Transverse colon (tissue), 4 donors: Measurements from ENCODE around the gene OXNAD1. TPM values are rescaled to one million over a fixed set of nuclear protein-coding genes. Genes with fewer than 3 reads are reported as not detected.

Source experiments
- DNase-seq: peaks from one replicate; pipeline ENCODE4 v3.0.0-alpha.2; 2019
- H3K27ac ChIP-seq, 4 donors: fragments of 200-600 bp; sonication (generic); 2 replicates each; pipeline ENCODE4 v1.5.1; 2016 to 2018; ENCODE audit warnings: inconsistent platforms in 4 of 4
- H3K27me3 ChIP-seq: fragments of 200-600 bp; sonication (generic); 2 replicates; pipeline ENCODE4 v1.5.1; 2017; ENCODE audit warnings: inconsistent platforms
- H3K36me3 ChIP-seq, 4 donors: fragments of 200-600 bp; sonication (generic); 2 replicates each; pipeline ENCODE4 v1.5.1; 2017 to 2019; ENCODE audit warnings: inconsistent platforms in 4 of 4
- H3K4me1 ChIP-seq, 4 donors: fragments of 200-600 bp; sonication (generic); 2 replicates each; pipeline ENCODE4 v1.5.1; 2017 to 2020; ENCODE audit warnings: inconsistent platforms in 4 of 4
- H3K4me3 ChIP-seq, 4 donors: fragments of 200-600 bp; sonication (generic); 1 replicate in 1 of 4; 2 replicates in 3 of 4; pipeline versions ENCODE4 v1.5.1 to v1.6.1; 2017 to 2019; ENCODE audit warnings: inconsistent platforms in 4 of 4
- H3K9me3 ChIP-seq, 2 donors: fragments of 200-600 bp; sonication (generic); 2 replicates each; pipeline ENCODE4 v1.5.1; 2017 to 2019; ENCODE audit warnings: inconsistent platforms in 2 of 2
- EP300 ChIP-seq: sonication (generic); formaldehyde crosslinking; IDR thresholded peaks from one replicate; pipeline ENCODE4 v1.6.1; 2017; ENCODE audit warnings: antibody characterized with exemption, low read depth
- POLR2A ChIP-seq: fragments of 450-650 bp; IDR thresholded peaks from one replicate; pipeline ENCODE4 v1.6.1; 2016; ENCODE audit warnings: antibody characterized with exemption, mild to moderate bottlenecking, moderate library complexity
- POLR2AphosphoS5 ChIP-seq, 3 donors: sonication (generic); formaldehyde crosslinking; IDR thresholded peaks; one replicate each; pipeline ENCODE4 v1.6.1; 2016; ENCODE audit warnings: antibody characterized with exemption in 3 of 3
- WGBS, 2 donors: methylation state at CpG; one replicate each; pipeline ENCODE4 v1.1.5; 2018; ENCODE audit warnings: low coverage in 1 of 2; 5-methylcytosine and 5-hydroxymethylcytosine counted together
- in situ Hi-C, 4 donors: fragments of 200-750 bp; cut with MboI; loops; one replicate each; pipeline versions ENCODE4 v1.15.0 to v1.15.1; 2017; ENCODE audit warnings: low sequenced_read_pairs in 3 of 4, low pct_ligation_motif_present in 1 of 4, low pct_unique_long_range_greater_than_20kb in 1 of 4
- intact Hi-C: fragments of 100-400 bp; cut with DNase I; formaldehyde crosslinking; loops from one replicate; pipeline ENCODE4 v1.15.1; 2023; ENCODE audit warnings: low total_unique reads
- total RNA-seq, 4 donors: library from RNA; depleted of rRNA; stranded (reverse); fragments of >200 nt; gene quantifications; one replicate each; pipeline ENCODE4 v1.1.0, GENCODE V29; 2016
- TF ChIP-seq, protein P1 (sequence below), 5 experiments: fragments of 200-600 bp in 3 of 5; fragments of 450-650 bp in 2 of 5; sonication (generic) in 3 of 5; IDR thresholded peaks; 1 replicate in 2 of 5; 2 replicates in 3 of 5; pipeline ENCODE4 v1.5.1; 2016 to 2017; ENCODE audit warnings: antibody characterized with exemption in 5 of 5, inconsistent platforms in 3 of 5, mild to moderate bottlenecking in 2 of 5, moderate library complexity in 1 of 5

Gene OXNAD1
- total RNA-seq, 4 donors from 2014 or later: 20.6 to 91.1 (median 40.0) TPM

DNA sequence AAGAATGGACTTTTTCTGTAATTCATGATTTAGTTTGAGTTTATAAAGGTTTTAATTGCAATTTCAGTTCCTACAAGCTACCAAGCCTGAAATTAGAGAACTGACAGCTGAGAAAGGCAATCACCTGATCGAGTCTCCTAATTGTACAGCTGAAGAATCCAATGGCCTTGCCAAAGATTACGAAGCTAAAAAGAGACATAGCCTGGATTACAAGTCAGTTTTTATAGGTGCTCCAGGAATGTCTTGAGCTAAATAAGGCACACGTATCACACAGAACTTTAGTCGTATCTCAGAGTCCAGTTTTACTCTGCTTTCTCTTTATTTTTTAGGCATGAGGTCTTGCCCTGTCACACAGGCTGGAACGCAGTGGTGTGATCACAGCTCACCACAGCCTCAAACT is 6.8 kb upstream of the OXNAD1 start:
- Histone ChIP-seq H3K4me3 (no peak overlapping the region), H3K27me3 (no peaks in the 10 kb centered on the region), H3K4me1 (peaks cover 0 to 13% (median under 1%) of the 10 kb centered on the region in 4 donors), H3K27ac (no peak overlapping the region), H3K36me3 (peaks cover 0 to 15% (median 3%) of the 10 kb centered on the region in 4 donors), H3K9me3 (no peaks in the 10 kb centered on the region)
- DNase-seq: no peak
- WGBS, 2 donors: 40 to 68% methylated on average over 1 to 5 of the region's 5 CpGs
- intact Hi-C loops: no loop called here
- in situ Hi-C loops: loop anchor here in 2 of 4 donors (25.0 kb wide), 3 partner anchors 446 to 1046 kb away; partner anchors contain the start of gene CAPN7 (in 1 of the 2)
- no peak for TF ChIP-seq EP300
- no peak for TF ChIP-seq POLR2AphosphoS5 (IDR thresholded peaks at IDR 0.05)
- TF ChIP-seq POLR2A: no peak
- TF ChIP-seq, protein P1, sequence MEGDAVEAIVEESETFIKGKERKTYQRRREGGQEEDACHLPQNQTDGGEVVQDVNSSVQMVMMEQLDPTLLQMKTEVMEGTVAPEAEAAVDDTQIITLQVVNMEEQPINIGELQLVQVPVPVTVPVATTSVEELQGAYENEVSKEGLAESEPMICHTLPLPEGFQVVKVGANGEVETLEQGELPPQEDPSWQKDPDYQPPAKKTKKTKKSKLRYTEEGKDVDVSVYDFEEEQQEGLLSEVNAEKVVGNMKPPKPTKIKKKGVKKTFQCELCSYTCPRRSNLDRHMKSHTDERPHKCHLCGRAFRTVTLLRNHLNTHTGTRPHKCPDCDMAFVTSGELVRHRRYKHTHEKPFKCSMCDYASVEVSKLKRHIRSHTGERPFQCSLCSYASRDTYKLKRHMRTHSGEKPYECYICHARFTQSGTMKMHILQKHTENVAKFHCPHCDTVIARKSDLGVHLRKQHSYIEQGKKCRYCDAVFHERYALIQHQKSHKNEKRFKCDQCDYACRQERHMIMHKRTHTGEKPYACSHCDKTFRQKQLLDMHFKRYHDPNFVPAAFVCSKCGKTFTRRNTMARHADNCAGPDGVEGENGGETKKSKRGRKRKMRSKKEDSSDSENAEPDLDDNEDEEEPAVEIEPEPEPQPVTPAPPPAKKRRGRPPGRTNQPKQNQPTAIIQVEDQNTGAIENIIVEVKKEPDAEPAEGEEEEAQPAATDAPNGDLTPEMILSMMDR (IDR thresholded peaks at IDR 0.05): no peak

DNA sequence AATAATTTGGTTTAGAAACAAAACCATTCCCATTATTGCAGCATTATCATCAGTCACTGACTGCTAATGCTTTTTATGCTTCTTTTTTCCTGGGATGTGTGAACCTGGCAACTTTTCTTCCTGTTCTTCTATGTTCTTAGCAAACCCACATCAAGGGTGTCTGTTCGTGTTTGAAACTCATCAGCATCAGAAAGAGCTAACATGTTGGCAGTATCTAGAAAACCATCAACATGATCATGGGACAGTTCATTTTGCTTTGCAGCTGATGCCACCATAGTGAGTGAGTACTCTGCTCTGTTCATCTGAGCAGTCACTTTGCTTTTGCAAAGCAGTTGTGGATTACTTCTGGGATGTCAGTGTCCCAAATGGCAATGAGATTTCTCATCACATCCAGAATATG is 6.1 kb upstream of the OXNAD1 start:
- in situ Hi-C loops: loop anchor here in 2 of 4 donors (25.0 kb wide), 3 partner anchors 447 to 1047 kb away; partner anchors contain the start of gene CAPN7 (in 1 of the 2)
- WGBS, 2 donors: 50 to 80% methylated on average over 1 of the region's 1 CpG

DNA sequence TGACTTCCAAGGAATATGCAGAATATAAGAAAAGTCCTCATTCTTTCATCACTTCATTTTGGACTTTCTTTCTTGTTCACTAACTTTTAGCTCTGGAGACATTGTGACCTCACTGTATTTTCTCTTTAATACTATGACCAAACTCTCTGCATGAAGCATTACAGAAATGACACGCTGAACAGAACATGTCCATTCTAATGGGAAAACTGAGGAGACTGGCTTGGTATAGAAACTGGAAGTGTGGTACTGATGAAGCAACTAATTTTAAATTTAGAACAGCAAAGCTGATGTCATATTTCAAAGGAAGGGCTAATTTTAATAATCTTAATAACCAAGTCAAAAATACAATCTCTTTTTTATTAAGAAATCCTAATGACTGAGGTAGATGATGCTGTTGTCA is 5.0 kb upstream of the OXNAD1 start:
- Histone ChIP-seq H3K4me1 (peaks cover 7 to 22% (median 12%) of the 10 kb centered on the region in 4 donors), H3K27me3 (no peaks in the 10 kb centered on the region), H3K36me3 (peaks cover 0 to 15% (median 3%) of the 10 kb centered on the region in 4 donors), H3K9me3 (no peaks in the 10 kb centered on the region), H3K27ac (no peak overlapping the region), H3K4me3 (no peak overlapping the region)
- DNase-seq: no peak
- in situ Hi-C loops (loop anchor here in 2 of 4 donors (25.0 kb wide), 3 partner anchors 448 to 1048 kb away; partner anchors contain the start of gene CAPN7 (in 1 of the 2)), intact Hi-C loops (no loop called here)
- 89 to 100% methylated on average over 1 of the region's 1 CpG for WGBS, 2 donors
- TF ChIP-seq POLR2A: no peak
- TF ChIP-seq, protein P1 (IDR thresholded peaks at IDR 0.05): no peak
- TF ChIP-seq EP300: no peak
- no peak for TF ChIP-seq POLR2AphosphoS5 (IDR thresholded peaks at IDR 0.05)

More for the DNA sequence above, 6.1 kb upstream of the OXNAD1 start:
- peaks cover 4 to 17% (median 8%) of the 10 kb centered on the region in 4 donors for H3K4me1 ChIP-seq
- H3K27ac ChIP-seq: no peak overlapping the region
- no peaks in the 10 kb centered on the region for H3K9me3 ChIP-seq
- TF ChIP-seq, protein P1 (IDR thresholded peaks at IDR 0.05): no peak
- no peak for DNase-seq
- H3K27me3 ChIP-seq: no peaks in the 10 kb centered on the region
- peaks cover 0 to 15% (median 3%) of the 10 kb centered on the region in 4 donors for H3K36me3 ChIP-seq
- H3K4me3 ChIP-seq: no peak overlapping the region
- intact Hi-C loops: no loop called here

DNA sequence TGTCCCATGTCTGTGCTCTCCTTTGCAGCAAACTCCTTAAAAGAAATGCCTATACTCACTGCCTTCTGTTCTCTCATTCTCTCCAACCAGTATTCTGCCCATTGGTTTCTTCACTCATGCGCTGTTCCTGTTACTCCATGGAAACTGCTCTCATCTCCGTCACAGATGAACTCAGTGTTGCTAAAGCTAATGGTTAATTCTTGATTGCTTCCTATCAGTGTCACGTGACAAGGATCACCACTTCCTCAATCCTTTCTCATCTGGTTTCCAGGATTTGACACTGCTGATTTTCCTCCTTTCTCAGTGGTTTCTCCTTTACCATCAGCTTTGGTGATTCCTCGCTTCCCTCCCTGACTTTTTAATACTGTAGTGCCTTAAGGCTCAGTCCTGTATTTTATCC is 2.8 kb upstream of the OXNAD1 start:
- in situ Hi-C loops: loop anchor here in 2 of 4 donors (25.0 kb wide), 3 partner anchors 450 to 1050 kb away; partner anchors contain the start of gene CAPN7 (in 1 of the 2)
- Histone ChIP-seq H3K4me1 (peaks cover 7 to 39% (median 23%) of the 10 kb centered on the region in 4 donors), H3K27me3 (no peaks in the 10 kb centered on the region), H3K9me3 (no peaks in the 10 kb centered on the region), H3K36me3 (peaks cover 0 to 15% (median 3%) of the 10 kb centered on the region in 4 donors), H3K4me3 (no peak overlapping the region), H3K27ac (no peak overlapping the region)
- 67 to 79% methylated on average over 3 to 4 of the region's 4 CpGs for WGBS, 2 donors
- no peak for DNase-seq
- no peak for TF ChIP-seq EP300
- TF ChIP-seq POLR2AphosphoS5 (IDR thresholded peaks at IDR 0.05): no peak
- no peak for TF ChIP-seq POLR2A
- TF ChIP-seq, protein P1 (IDR thresholded peaks at IDR 0.05): no peak
- intact Hi-C loops: no loop called here
